IMR-90 (cell line): Measurements from ENCODE around the gene OSM. TPM values are rescaled to one million over a fixed set of nuclear protein-coding genes. Genes with fewer than 3 reads are reported as not detected.

ENCODE experiments used
- ATAC-seq: fragments of 200-7000 bp; cut with Tn5 transposase; 2 replicates; pipeline ENCODE4 v1.9.1; 2020; ENCODE audit warnings: low read depth, mild to moderate bottlenecking, moderate library complexity
- BruUV-seq: library from RNA; stranded (reverse); fragments of 400-500 nt; replicated peaks from 2 replicates; lab custom pipeline; 2021; lab: Mats Ljungman, UMichigan
- CTCF ChIA-PET: fragments of 300-600 bp; formaldehyde crosslinking; extraction: SDS; loops from one replicate; lab custom pipeline; 2021; ENCODE audit warnings: antibody characterized with exemption; lab: Yijun Ruan, JAX
- POLR2A ChIA-PET: fragments of 300-600 bp; sonication (Branson Sonifier 250); formaldehyde crosslinking; loops from one replicate; lab custom pipeline; 2022; ENCODE audit warnings: antibody characterized with exemption; ENCODE audit not compliant: unreplicated experiment; lab: Charles Lee
- DNase-seq: peaks from one replicate; pipeline ENCODE4 v3.0.0; 2013
- H2AFZ ChIP-seq: replicated peaks from 2 replicates; pipeline ENCODE3; 2013; ENCODE audit warnings: low read length, mild to moderate bottlenecking; ENCODE audit not compliant: poor library complexity
- H2AK5ac ChIP-seq: 2 replicates; pipeline ENCODE4 v1.6.1; 2013; ENCODE audit warnings: low read depth, low read length, inconsistent platforms
- H2AK9ac ChIP-seq: replicated peaks from 2 replicates; pipeline ENCODE3; 2013; ENCODE audit warnings: mild to moderate bottlenecking, low read depth, low read length, moderate library complexity; ENCODE audit not compliant: poor library complexity
- H2BK120ac ChIP-seq: 2 replicates; pipeline ENCODE4 v1.6.1; 2013; ENCODE audit warnings: low read depth, low read length, inconsistent platforms
- H2BK15ac ChIP-seq: 3 replicates; pipeline ENCODE4 v1.6.1; 2013; ENCODE audit warnings: low read depth, low read length, inconsistent platforms
- H2BK20ac ChIP-seq: 2 replicates; pipeline ENCODE4 v1.6.1; 2013; ENCODE audit warnings: low read depth, mild to moderate bottlenecking, inconsistent platforms, low read length, moderate library complexity
- H2BK5ac ChIP-seq: 2 replicates; pipeline ENCODE4 v1.6.1; 2013; ENCODE audit warnings: mild to moderate bottlenecking, low read depth, low read length, inconsistent platforms; ENCODE audit not compliant: poor library complexity, severe bottlenecking
- H3K14ac ChIP-seq: replicated peaks from 2 replicates; pipeline ENCODE4 v1.6.1; 2013; ENCODE audit warnings: low read depth, low read length, inconsistent platforms
- H3K18ac ChIP-seq: 2 replicates; pipeline ENCODE4 v1.6.1; 2013; ENCODE audit warnings: low read depth, low read length, control low read depth
- H3K23ac ChIP-seq: 2 replicates; pipeline ENCODE4 v1.6.1; 2013; ENCODE audit warnings: low read depth, low read length, inconsistent platforms
- H3K27ac ChIP-seq: 2 replicates; pipeline ENCODE4 v1.5.1; 2013; ENCODE audit warnings: mild to moderate bottlenecking, control low read depth, low read length; ENCODE audit not compliant: insufficient read depth
- H3K27me3 ChIP-seq: 2 replicates; pipeline ENCODE4 v1.6.1; 2013; ENCODE audit warnings: low read length; ENCODE audit not compliant: control insufficient read depth, insufficient read depth
- H3K36me3 ChIP-seq: 2 replicates; pipeline ENCODE4 v1.6.1; 2013; ENCODE audit warnings: low read length, mixed read lengths; ENCODE audit not compliant: control insufficient read depth, insufficient read depth
- H3K4ac ChIP-seq: 2 replicates; pipeline ENCODE4 v1.6.1; 2013; ENCODE audit warnings: low read depth, low read length, inconsistent platforms
- H3K4me1 ChIP-seq: 2 replicates; pipeline ENCODE4 v1.6.1; 2013; ENCODE audit warnings: low read length, mixed read lengths; ENCODE audit not compliant: control insufficient read depth, insufficient read depth
- H3K4me2 ChIP-seq: 2 replicates; pipeline ENCODE4 v1.6.1; 2013; ENCODE audit warnings: low read depth, mild to moderate bottlenecking, control low read depth, low read length, moderate library complexity
- H3K4me3 ChIP-seq: 2 replicates; pipeline ENCODE4 v1.5.1; 2013; ENCODE audit warnings: low read depth, mild to moderate bottlenecking, control low read depth, low read length, moderate library complexity; ENCODE audit not compliant: insufficient read depth
- H3K56ac ChIP-seq: 2 replicates; pipeline ENCODE4 v1.6.1; 2013; ENCODE audit warnings: low read length, inconsistent platforms; ENCODE audit not compliant: insufficient read depth; ENCODE audit errors: extremely low read depth
- H3K79me1 ChIP-seq, 2 experiments: 2 replicates each; pipeline ENCODE4 v1.6.1; 2013; ENCODE audit warnings: low read length in 2 of 2, inconsistent platforms in 1 of 2, low read depth in 1 of 2
- H3K9ac ChIP-seq: 2 replicates; pipeline ENCODE4 v1.6.1; 2013; ENCODE audit warnings: low read depth, low read length, control low read depth
- H3K9me1 ChIP-seq: 2 replicates; pipeline ENCODE4 v1.6.1; 2013; ENCODE audit warnings: low read length, inconsistent platforms; ENCODE audit not compliant: insufficient read depth
- H3K9me3 ChIP-seq: 2 replicates; pipeline ENCODE4 v1.6.1; 2013; ENCODE audit warnings: low read length; ENCODE audit not compliant: control insufficient read depth, insufficient read depth
- H4K20me1 ChIP-seq: 2 replicates; pipeline ENCODE4 v1.6.1; 2013; ENCODE audit warnings: low read length, inconsistent platforms; ENCODE audit not compliant: insufficient read depth
- H4K5ac ChIP-seq: 2 replicates; pipeline ENCODE4 v1.6.1; 2013; ENCODE audit warnings: mild to moderate bottlenecking, low read depth, low read length, control low read depth
- H4K8ac ChIP-seq, 2 experiments: 2 replicates each; pipeline ENCODE4 v1.6.1; 2013; ENCODE audit warnings: low read depth in 2 of 2, low read length in 2 of 2, control low read depth in 1 of 2, inconsistent platforms in 1 of 2
- H4K91ac ChIP-seq: 2 replicates; pipeline ENCODE4 v1.6.1; 2013; ENCODE audit warnings: low read depth, low read length, inconsistent platforms; ENCODE audit not compliant: insufficient read depth
- BHLHE40 ChIP-seq: fragments of 150-350 bp; IDR thresholded peaks from 2 replicates; pipeline ENCODE4 v1.6.1; 2016; ENCODE audit warnings: mild to moderate bottlenecking, low read depth, low read length
- CTCF ChIP-seq: conservative IDR thresholded peaks from 2 replicates; pipeline ENCODE4 v1.5.1; 2012; ENCODE audit warnings: mild to moderate bottlenecking, low read depth, low read length, improper control_type of control experiment
- ELK1 ChIP-seq: fragments of 150-350 bp; IDR thresholded peaks from 2 replicates; pipeline ENCODE4 v1.6.1; 2016; ENCODE audit warnings: low read depth, mild to moderate bottlenecking, low read length, moderate library complexity, borderline replicate concordance
- MXI1 ChIP-seq: IDR thresholded peaks from 2 replicates; pipeline ENCODE4 v1.6.1; 2012; ENCODE audit warnings: low read depth, mild to moderate bottlenecking, low read length, moderate library complexity, borderline replicate concordance
- POLR2A ChIP-seq: IDR thresholded peaks from 2 replicates; pipeline ENCODE4 v1.6.1; 2012; ENCODE audit warnings: mild to moderate bottlenecking, low read depth, low read length
- RAD21 ChIP-seq: IDR thresholded peaks from 2 replicates; pipeline ENCODE4 v1.6.1; 2012; ENCODE audit warnings: low read length, improper control_type of control experiment
- RCOR1 ChIP-seq: IDR thresholded peaks from 2 replicates; pipeline ENCODE4 v1.6.1; 2012; ENCODE audit warnings: mild to moderate bottlenecking, low read length, improper control_type of control experiment; ENCODE audit not compliant: insufficient replicate concordance
- RFX5 ChIP-seq: IDR thresholded peaks from 2 replicates; pipeline ENCODE4 v1.8.0; 2012; ENCODE audit warnings: low read depth, mild to moderate bottlenecking, low read length, moderate library complexity
- SMC3 ChIP-seq: fragments of 150-350 bp; IDR thresholded peaks from 2 replicates; pipeline ENCODE4 v1.6.1; 2016; ENCODE audit warnings: low read depth, mild to moderate bottlenecking, antibody characterized with exemption, low read length, moderate library complexity
- USF2 ChIP-seq: fragments of 150-350 bp; IDR thresholded peaks from 2 replicates; pipeline ENCODE4 v1.6.1; 2017; ENCODE audit warnings: mild to moderate bottlenecking, antibody characterized with exemption, low read length, low read depth
- WGBS, 2 experiments: methylation state at CpG; one replicate each; pipeline versions ENCODE4 v1.1.5 to v1.1.7; 2013; ENCODE audit warnings: missing lambda C conversion rate in 2 of 2; ENCODE audit not compliant: insufficient read length in 1 of 2; ENCODE audit errors: extremely low coverage in 2 of 2; 5-methylcytosine and 5-hydroxymethylcytosine counted together
- dilution Hi-C: fragments of 300-500 bp; cut with HindIII; formaldehyde crosslinking; loops from one replicate; pipeline ENCODE4 v1.14.3; 2018; ENCODE audit warnings: low sequenced_read_pairs; ENCODE audit not compliant: unreplicated experiment
- in situ Hi-C: fragments of 300-500 bp; cut with MboI; formaldehyde crosslinking; loops from 3 replicates; pipeline ENCODE4 v1.14.3; 2019; ENCODE audit warnings: low sequenced_read_pairs, inconsistent platforms, mixed read lengths
- intact Hi-C: fragments of 100-400 bp; cut with micrococcal nuclease; formaldehyde crosslinking; loops from 2 replicates; pipeline ENCODE4 v1.10.0; 2022
- polyA plus RNA-seq, 3 experiments: library from polyadenylated mRNA; depleted of rRNA; stranded (reverse); fragments of >200 nt; gene quantifications; 2 replicates each; pipeline ENCODE4 v1.2.3, GENCODE V29; 2012; ENCODE audit warnings: low replicate concordance in 1 of 3
- total RNA-seq: library from RNA; depleted of rRNA; stranded (reverse); fragments of >200 nt; gene quantifications from 2 replicates; pipeline ENCODE4 v1.2.3, GENCODE V29; 2012

The OSM gene
- total and polyA plus RNA-seq, 2 of the 4 experiments (the other 2 are of a cell fraction), result not detected

GRCh38 chr22:30287648-30288418 lies 21.2 kb upstream of the OSM start:
- Histone ChIP-seq H3K4me3 (peak overlapping the region; percentile 90), H3K23ac (peak overlapping the region; percentile 43; the same call in 1 of the 2 replicates), H3K9ac (peak overlapping the region; percentile 80), H2AFZ (peak overlapping the region; percentile 92), H2BK120ac (no peak overlapping the region), H2AK5ac (0 out of 2 replicates have a peak overlapping the region, but pooled peaks have one; percentile 78), H3K27me3 (no peaks in the 10 kb centered on the region), H3K36me3 (peaks cover 38% of the 10 kb centered on the region), H3K27ac (peak overlapping the region; percentile 57; the same call in 1 of the 2 replicates), H2BK5ac (no peak overlapping the region), H3K4me2 (peak overlapping the region; percentile 84), H3K9me3 (no peaks in the 10 kb centered on the region), H3K4me1 (peaks cover 20% of the 10 kb centered on the region; the same call in 1 of the 2 replicates), H3K9me1 (peaks cover 6% of the 10 kb centered on the region), H2BK20ac (no peak overlapping the region), H3K79me1 (peaks cover 0 to 14% of the 10 kb centered on the region in 2 experiments; a peak in 3 of 4 replicates), H3K18ac (no peak overlapping the region), H4K91ac (peak overlapping the region; percentile 35; the same call in 1 of the 2 replicates), H2BK15ac (no peak overlapping the region), H2AK9ac (peak overlapping the region; percentile 84), H4K5ac (no peak overlapping the region; the same call in 1 of the 2 replicates), H3K14ac (peak overlapping the region; percentile 21; the same call in 1 of the 2 replicates), H3K56ac (0 out of 2 replicates have a peak overlapping the region, but pooled peaks have one; percentile 38), H4K20me1 (peaks cover 15% of the 10 kb centered on the region), H3K4ac (peak overlapping the region; percentile 73), H4K8ac (peak overlapping the region in 1 of 2 experiments; percentile 61; a peak in 3 of 4 replicates)
- ChIA-PET POLR2A (interaction anchor here (0.6 to 1.1 kb wide), 3 partner anchors 24 to 100 kb away, joined by 3 to 5 read pairs (median 4); partner anchors contain the start of genes RNF215 and TBC1D10A), CTCF (interaction anchor here (0.6 to 2.0 kb wide), 15 partner anchors 9 to 183 kb away, joined by 3 to 9 read pairs (median 4); partner anchors contain the start of gene SEC14L2)
- peak; percentile 71 for ATAC-seq
- DNase-seq, result peak; percentile 90
- no peak for TF ChIP-seq ELK1
- no peak for TF ChIP-seq USF2
- TF ChIP-seq CTCF, result peak; percentile 49
- peak; percentile 44; the same call in 1 of the 2 replicates for TF ChIP-seq POLR2A
- no peak for TF ChIP-seq RFX5
- TF ChIP-seq MXI1, result no peak
- no peak for TF ChIP-seq BHLHE40
- TF ChIP-seq SMC3, result peak; percentile 60
- TF ChIP-seq RCOR1, result peak; percentile 94
- peak; percentile 69 for TF ChIP-seq RAD21
- in situ Hi-C loops, result no loop called here
- dilution Hi-C loops, result no loop called here
- no TSS peak for BruUV-seq
- intact Hi-C loops, result loop anchor here (1.0 to 2.0 kb wide), 4 partner anchors 25 to 99 kb away; partner anchors contain the start of genes CCDC157, RNF215, SF3A1 and TBC1D10A
- WGBS, 2 experiments, result 0% methylated on average over 2 of the region's 5 CpGs; no CpG with 5 or more reads in 1 of the 2 experiments
